ENCODE results near the gene MYO5B.

Gene MYO5B

GRCh38 chr18:49961271-49961670 lies 233.7 kb downstream of the MYO5B start:
- DNase-seq = no peak

- no peak for DNase-seq
These were observed 234.6 kb downstream of the MYO5B start for GRCh38 chr18:49960376-49960775.

DNA sequence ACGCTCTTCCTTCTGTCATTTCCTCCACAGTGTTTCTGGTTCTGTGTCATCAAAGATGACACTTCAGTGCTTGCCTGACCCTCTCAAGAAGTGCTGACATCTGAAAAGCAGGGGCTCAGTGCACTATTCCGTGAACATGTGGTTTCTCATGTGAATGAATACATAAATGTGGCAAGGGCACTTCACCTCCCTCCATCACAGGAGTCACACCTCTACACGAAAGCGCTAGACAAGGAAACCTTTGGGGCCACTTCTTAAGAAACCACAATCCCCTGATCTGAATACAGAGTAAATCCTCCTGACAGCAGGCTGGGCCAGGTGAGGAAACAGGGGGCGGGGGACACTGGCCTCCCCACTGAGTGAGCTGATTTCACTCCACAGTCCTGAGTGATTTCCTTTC lies 235.8 kb downstream of the MYO5B start:
- no peak for DNase-seq

DNA sequence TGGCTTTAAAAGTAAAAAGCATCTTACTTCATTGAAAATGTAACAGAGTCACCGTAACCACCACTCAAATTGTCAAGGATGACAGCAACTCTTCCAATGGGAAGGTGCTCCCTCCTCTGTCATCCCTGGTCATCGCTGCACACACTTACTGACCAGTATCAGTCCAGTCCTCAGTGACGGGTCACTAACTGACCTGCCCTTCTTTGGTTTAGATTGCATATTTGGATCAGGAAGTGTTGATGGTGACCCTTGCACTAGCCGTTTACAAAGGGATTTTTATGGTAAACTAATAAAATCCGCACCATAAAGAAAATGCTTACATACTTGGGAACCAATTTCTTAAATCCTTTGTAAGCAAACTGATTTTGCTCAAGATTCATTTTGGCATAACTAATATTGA lies 239.7 kb downstream of the MYO5B start:
- no peak for DNase-seq

DNA sequence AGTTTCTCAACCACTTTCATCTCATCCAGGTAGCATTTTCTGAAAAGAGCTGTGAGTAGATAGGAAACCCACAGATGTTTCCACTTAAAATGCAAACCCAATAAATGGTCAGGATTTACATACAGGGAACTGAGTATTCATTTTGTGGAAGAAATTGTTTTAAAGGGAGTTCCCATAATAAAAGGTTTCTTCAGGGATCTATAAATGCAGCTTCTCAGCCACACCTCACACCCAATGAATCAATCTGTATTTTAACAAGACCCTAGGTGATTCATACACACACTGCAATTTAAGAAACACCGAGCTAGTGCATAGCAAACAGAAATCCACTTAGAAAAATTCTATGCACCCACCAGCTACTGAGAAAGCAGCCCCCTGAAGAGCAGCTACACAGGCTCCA lies 241.6 kb downstream of the MYO5B start:
- no peak for DNase-seq

- DNase-seq = no peak
These were observed 245.0 kb downstream of the MYO5B start for GRCh38 chr18:49949951-49950395.

DNA sequence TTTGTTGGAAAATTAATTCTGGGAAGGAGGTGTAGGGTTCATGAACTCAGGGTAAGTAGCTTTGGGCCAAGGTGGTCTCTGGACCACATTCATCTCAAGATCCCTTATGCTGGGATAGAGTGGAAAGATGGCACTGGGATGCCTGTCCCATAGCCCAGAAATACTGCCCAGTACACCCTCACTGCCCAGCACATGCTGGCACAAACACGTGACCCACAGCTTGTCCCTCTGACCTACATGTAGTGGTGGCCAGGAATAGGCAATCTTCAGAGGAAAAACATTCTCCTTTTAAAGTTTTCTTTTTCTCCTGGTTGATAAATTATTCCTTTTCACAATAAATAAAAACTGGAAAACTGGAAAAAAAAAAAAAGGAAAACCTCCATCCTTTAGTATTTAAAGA lies 246.0 kb downstream of the MYO5B start:
- no peak for DNase-seq

DNA sequence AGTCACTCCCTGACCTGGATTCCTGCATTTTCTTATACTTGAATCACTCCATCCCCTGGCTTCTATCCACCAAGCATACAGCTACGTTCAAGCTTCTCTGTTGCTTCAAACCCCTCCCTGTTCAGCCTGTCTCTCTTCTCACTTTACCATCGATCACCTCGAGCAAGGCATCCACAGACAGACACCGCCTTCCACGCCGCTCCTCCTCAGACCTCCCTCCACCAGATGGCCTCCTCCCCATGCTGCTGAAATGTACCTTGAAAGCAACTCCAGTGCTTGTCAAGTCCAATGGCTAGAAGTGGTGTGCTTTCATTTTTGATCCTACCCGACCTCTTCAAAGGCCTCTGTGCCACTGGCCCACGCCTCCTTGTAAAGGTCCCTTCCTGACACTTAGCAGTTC lies 250.3 kb downstream of the MYO5B start:
- DNase-seq = no peak

GRCh38 chr18:49936821-49937220 lies 258.1 kb downstream of the MYO5B start:
- DNase-seq = no peak

DNA sequence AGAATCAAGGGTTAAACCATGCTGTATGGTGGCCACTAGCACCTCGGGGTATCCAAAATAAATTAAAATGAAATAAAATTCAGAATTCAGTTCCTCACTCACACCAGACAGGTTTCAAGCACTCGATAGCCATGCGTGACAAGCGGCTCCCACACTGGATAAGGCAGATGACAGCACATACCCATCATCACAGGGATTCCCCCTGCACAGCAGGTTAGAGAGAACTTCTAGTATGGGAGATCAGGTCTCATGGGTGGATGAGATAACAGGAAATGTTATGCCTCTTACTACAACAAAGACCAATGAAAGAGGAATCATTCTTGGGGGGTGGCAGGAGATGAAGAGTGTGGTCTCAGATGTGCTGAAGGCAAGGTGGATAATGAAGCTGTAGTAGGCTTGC lies 259.7 kb downstream of the MYO5B start:
- no peak for DNase-seq

GRCh38 chr18:49934457-49934856 lies 260.5 kb downstream of the MYO5B start:
- DNase-seq = no peak

DNA sequence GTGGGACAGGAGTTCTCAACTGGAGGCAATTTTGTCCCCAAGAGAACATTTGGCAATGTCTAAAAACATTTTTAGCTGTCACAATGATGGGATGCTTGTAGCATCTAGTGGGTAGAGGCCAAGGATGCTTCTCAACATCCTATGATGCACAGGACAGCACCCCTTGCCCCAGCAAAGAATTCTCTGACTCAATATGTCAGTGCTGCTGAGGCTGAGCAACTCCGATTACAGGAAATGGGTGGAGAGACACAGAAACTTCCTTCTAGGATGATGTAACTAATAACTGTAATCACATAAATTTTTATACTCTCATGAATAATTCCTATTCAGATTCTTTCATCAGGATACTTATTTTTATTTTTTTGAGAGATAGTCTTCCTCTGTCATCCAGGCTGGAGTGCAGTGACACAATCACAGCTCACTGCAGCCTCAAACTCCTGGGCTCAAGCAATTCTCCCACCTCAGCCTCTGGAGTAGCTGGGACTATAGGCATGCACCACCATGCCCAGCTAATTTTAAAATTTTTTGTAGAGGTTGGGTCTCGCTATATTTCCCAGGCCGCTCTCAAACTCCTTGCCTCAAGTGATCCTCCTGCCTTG lies 261.3 kb downstream of the MYO5B start:
- no peak for DNase-seq

GRCh38 chr18:49931760-49932159 lies 263.2 kb downstream of the MYO5B start:
- DNase-seq = no peak

- no peak for DNase-seq
These were observed 263.8 kb downstream of the MYO5B start for GRCh38 chr18:49931179-49931578.

- no peak for DNase-seq
These were observed 268.7 kb downstream of the MYO5B start for GRCh38 chr18:49926106-49926745.

DNA sequence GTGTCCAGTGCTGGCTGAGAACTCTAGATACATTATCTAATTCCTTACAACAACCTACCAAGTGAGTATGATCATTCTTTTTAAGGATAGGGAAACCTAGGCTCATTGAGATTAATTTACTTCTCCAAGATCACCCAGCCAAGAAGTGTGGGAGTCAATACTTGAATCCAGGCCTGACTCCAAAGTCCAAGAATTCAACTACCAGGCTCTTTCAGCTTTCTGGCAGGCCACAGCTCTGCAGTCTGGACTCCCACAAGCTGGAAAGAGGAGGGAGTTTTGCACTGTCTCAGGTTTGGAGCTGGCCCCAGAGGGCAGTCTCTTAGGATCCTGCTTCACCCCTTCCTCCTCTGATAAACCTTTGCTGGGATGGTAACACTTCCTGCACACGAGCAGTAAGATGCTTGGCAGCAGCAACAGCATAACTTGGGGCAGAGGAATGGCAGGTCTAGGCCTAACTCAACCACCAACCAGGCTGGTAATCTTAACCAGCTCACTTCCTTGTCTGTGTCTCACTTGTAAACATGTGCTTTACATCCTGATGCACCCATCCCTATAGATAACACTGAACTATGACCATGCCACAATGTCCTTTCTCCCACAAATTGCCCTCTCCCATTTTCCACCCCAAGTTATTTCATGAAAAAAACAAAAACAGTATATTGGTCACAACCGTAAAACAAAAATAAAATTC lies 270.5 kb downstream of the MYO5B start:
- no peak for DNase-seq

DNA sequence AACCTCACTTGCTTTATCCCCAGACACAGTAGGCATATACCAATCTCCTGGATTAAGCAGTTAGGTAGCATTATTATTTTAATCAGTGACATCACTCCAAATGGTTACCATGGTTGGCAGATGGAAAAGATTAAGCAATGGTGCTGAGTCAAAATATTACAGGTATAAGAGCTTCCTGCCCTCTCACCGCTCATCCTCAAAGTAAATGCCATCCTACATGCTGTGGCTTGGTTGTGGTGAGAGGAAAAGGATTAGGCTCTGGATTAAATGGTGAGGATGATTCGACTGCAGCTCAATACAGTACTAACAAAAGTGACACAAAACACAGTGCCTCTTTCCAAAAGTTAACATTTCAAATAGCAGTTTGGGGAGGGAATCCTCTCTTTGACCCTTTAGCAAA lies 272.7 kb downstream of the MYO5B start:
- DNase-seq = no peak

GRCh38 chr18:49921318-49921985 lies 273.5 kb downstream of the MYO5B start:
- DNase-seq = no peak

DNA sequence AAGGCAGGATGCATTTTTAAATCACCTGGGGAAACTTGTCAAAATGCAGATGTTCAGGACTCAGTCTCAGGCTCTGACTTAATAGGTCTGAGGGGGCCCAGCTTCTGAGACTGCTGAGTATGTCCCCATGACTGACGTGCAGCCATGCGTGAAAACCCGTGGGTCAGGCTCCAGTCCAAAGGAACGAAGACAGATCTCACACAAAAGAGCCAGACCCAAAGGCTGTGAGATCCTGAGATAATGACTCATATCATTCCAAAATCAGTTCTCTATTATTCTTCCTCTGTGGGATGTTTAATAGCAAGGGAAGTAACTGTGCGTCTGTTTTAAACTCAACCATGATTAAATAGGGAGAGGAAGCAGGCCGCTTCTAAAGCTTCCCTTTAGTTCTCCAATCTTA lies 274.2 kb downstream of the MYO5B start:
- no peak for DNase-seq

- no peak for DNase-seq
These were observed 277.2 kb downstream of the MYO5B start for GRCh38 chr18:49917742-49918141.

DNA sequence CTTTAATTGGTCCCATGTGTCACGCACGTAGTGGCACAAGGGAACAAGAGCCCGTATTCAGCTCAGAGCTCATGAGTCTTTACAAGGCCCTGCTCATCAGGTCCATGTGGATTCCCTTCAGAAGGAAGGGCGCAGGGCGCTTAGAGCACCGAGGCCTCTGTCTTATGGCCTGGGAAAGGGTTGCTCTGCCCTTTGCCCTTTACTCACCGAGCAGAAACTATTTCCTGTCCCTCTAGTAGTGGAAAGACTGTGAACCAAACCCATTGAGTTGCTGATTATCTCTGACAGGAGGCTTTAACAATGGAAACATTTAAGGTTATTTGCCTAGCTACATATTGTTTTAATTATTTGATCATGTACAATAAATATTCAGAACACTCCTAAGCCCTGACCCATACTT lies 279.6 kb downstream of the MYO5B start:
- DNase-seq = no peak

GRCh38 chr18:49913221-49913620 lies 281.7 kb downstream of the MYO5B start:
- no peak for DNase-seq

DNA sequence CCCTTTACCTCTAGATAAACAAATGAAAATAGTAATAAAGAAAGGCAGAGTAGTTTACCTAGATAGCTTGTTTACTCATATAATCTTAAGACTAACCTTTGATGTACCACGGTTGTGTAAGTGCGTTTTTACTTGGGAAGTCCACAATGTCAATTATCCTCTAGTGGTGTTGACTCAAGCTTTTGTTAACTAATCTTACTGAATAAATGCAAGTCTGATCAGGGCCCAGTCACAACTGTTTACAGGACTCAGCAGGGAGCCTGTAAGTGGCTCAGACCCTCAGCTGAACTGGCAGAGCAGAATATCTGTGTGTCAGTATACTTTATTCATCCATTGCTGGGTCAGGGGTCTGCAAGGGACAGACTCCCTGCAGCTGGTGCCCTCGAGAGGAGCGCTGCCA lies 283.5 kb downstream of the MYO5B start:
- DNase-seq = no peak

- no peak for DNase-seq
These were observed 284.0 kb downstream of the MYO5B start for GRCh38 chr18:49910986-49911385.
